AG09309 (cell line): ENCODE measurements around the gene DDX5.
A peak's percentile ranks its signal among the peaks of the same experiment; 100 is the strongest.

Experiments
- DNase-seq: peaks from one replicate; pipeline ENCODE4 v3.0.0-alpha.2; 2010; ENCODE audit warnings: low read depth
- H3K4me3 ChIP-seq: 2 replicates; pipeline ENCODE4 v1.5.1; 2011; ENCODE audit warnings: mild to moderate bottlenecking, low read depth, low read length, moderate library complexity; ENCODE audit not compliant: control insufficient read depth
- CTCF ChIP-seq: IDR thresholded peaks from 2 replicates; pipeline ENCODE4 v1.5.1; 2011; ENCODE audit warnings: mild to moderate bottlenecking, low read depth, low read length, inconsistent platforms; ENCODE audit not compliant: insufficient read depth, control insufficient read depth; ENCODE audit errors: missing control alignments

Gene DDX5

GRCh38 chr17:64457156-64457555 is 48.9 kb downstream of the DDX5 start:
- no peak overlapping the region for H3K4me3 ChIP-seq
- no peak for DNase-seq
- no peak for TF ChIP-seq CTCF

GRCh38 chr17:64455993-64456885 is 49.9 kb downstream of the DDX5 start:
- TF ChIP-seq CTCF = no peak

GRCh38 chr17:64449545-64449944 is 56.5 kb downstream of the DDX5 start:
- DNase-seq = no peak
- TF ChIP-seq CTCF = no peak
- no peak overlapping the region for H3K4me3 ChIP-seq

More at GRCh38 chr17:64455993-64456885, 49.9 kb downstream of the DDX5 start:
- no peak for DNase-seq
- H3K4me3 ChIP-seq = no peak overlapping the region

- no peak within 1 kb of the TSS for H3K4me3 ChIP-seq
- no peak for TF ChIP-seq CTCF
- peak; percentile 70 for DNase-seq
Measured at GRCh38 chr17:64448665-64449512, 57.2 kb downstream of the DDX5 start, which contains the start of gene MILR1. MILR1 (plus strand) TSS chr17:64449115; CDS start chr17:64449169, 54 bp downstream.
